Activated T-helper 1 cell treated with anti-CD3 and anti-CD28 coated beads, Interleukin-12 subunit alpha, Interleukin-12 subunit beta, Interleukin-2, Interleukin-4 antibody, amounts not matched to agents 30 ng/mL and 10 ng/mL and 1 ng/mL, durations not matched to agents 14 hours and 24 hours and 36 hours (primary cell): ENCODE results near the gene E2F3. TPM values are rescaled to one million over a fixed set of nuclear protein-coding genes. Genes with fewer than 3 reads are reported as not detected.
A peak's percentile ranks its signal among the peaks of the same experiment; 100 is the strongest.

Experiments used
- DNase-seq: peaks from one replicate; pipeline ENCODE4 v3.0.0; 2021; ENCODE audit warnings: low spot score
- H3K27ac Mint-ChIP-seq: one replicate; pipeline ENCODE4 v1.8.0; 2021; ENCODE audit warnings: mild to moderate bottlenecking, mixed read lengths
- H3K27me3 Mint-ChIP-seq: one replicate; pipeline ENCODE4 v1.8.0; 2022; ENCODE audit warnings: mild to moderate bottlenecking, moderate library complexity, mixed read lengths; ENCODE audit not compliant: insufficient read depth
- H3K36me3 Mint-ChIP-seq: one replicate; pipeline ENCODE4 v1.8.0; 2021; ENCODE audit warnings: low read depth, mixed read lengths
- H3K4me1 Mint-ChIP-seq: one replicate; pipeline ENCODE4 v1.8.0; 2021; ENCODE audit warnings: low read depth, mixed read lengths
- H3K4me3 Mint-ChIP-seq: one replicate; pipeline ENCODE4 v1.8.0; 2021; ENCODE audit warnings: mild to moderate bottlenecking, moderate library complexity, mixed read lengths
- H3K9me3 Mint-ChIP-seq: one replicate; pipeline ENCODE4 v1.8.0; 2021; ENCODE audit warnings: mixed read lengths
- intact Hi-C: fragments of 100-400 bp; cut with micrococcal nuclease; formaldehyde crosslinking; loops from one replicate; pipeline ENCODE4 v1.15.1; 2024
- total RNA-seq: library from RNA; stranded (reverse); gene quantifications from 2 replicates; pipeline ENCODE4 v1.2.3, GENCODE V29; 2022

Gene E2F3
- total RNA-seq, 1 donor from 2014 or later, result 30.5 TPM

GRCh38 chr6:20444786-20445271 is 43.1 kb downstream of the E2F3 start:
- intact Hi-C loops, result loop anchor here (5.0 kb wide), 1 partner anchor 38 kb away; no protein-coding TSS in a partner anchor
- Mint-ChIP-seq H3K36me3 (peaks cover 22% of the 10 kb centered on the region), H3K4me3 (no peak overlapping the region), H3K27ac (peak overlapping the region; percentile 72), H3K27me3 (no peaks in the 10 kb centered on the region), H3K9me3 (no peaks in the 10 kb centered on the region), H3K4me1 (peaks cover 27% of the 10 kb centered on the region)
- no peak for DNase-seq

- no peak overlapping the region for H3K4me3 Mint-ChIP-seq
- DNase-seq, result no peak
- no peaks in the 10 kb centered on the region for H3K9me3 Mint-ChIP-seq
- peak overlapping the region; percentile 36 for H3K27ac Mint-ChIP-seq
- peaks cover 43% of the 10 kb centered on the region for H3K4me1 Mint-ChIP-seq
- H3K27me3 Mint-ChIP-seq, result no peaks in the 10 kb centered on the region
- H3K36me3 Mint-ChIP-seq, result peaks cover 26% of the 10 kb centered on the region
- intact Hi-C loops, result no loop called here
Observed at GRCh38 chr6:20447157-20447556, 45.5 kb downstream of the E2F3 start.

DNA sequence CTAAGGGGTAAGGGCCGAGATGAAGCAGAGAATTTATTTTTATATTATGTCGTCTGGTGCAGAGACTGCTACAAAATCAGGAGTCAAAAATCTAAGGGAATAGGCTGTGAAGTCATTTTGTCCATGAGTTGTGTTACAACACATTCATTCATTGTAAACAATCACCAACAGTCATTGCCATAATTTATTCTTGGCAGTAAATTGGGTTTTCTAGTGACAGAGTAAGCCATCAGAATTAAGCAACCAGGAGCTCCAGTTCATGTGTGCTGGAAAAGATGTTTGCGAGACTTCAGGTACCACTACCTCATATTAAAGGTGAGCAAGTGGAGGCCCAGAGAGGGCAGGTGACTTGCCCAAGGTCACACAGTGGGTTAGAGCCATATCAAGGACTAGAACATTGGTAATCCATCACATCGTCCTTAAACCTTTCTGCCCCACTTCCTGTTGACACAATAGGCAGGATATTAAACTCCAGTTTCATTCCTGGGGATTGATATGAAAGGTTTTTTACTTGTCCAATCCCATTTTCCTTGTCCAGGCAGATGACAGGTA is 46.0 kb downstream of the E2F3 start:
- Mint-ChIP-seq H3K36me3 (peaks cover 26% of the 10 kb centered on the region), H3K4me3 (no peak overlapping the region), H3K9me3 (no peaks in the 10 kb centered on the region), H3K27ac (no peak overlapping the region), H3K4me1 (peaks cover 43% of the 10 kb centered on the region), H3K27me3 (no peaks in the 10 kb centered on the region)
- no peak for DNase-seq
- intact Hi-C loops, result no loop called here

- H3K36me3 Mint-ChIP-seq, result peaks cover 27% of the 10 kb centered on the region
- peaks cover 52% of the 10 kb centered on the region for H3K4me1 Mint-ChIP-seq
- intact Hi-C loops, result no loop called here
- H3K9me3 Mint-ChIP-seq, result no peaks in the 10 kb centered on the region
- no peak overlapping the region for H3K27ac Mint-ChIP-seq
- DNase-seq, result no peak
- no peaks in the 10 kb centered on the region for H3K27me3 Mint-ChIP-seq
- no peak overlapping the region for H3K4me3 Mint-ChIP-seq
Observed at GRCh38 chr6:20448828-20449227, 47.1 kb downstream of the E2F3 start.

- Mint-ChIP-seq H3K4me3 (no peak overlapping the region), H3K9me3 (no peaks in the 10 kb centered on the region), H3K27me3 (no peaks in the 10 kb centered on the region), H3K36me3 (peaks cover 22% of the 10 kb centered on the region), H3K4me1 (peaks cover 50% of the 10 kb centered on the region), H3K27ac (no peak overlapping the region)
- DNase-seq, result no peak
- intact Hi-C loops, result no loop called here
Observed at GRCh38 chr6:20454204-20454824, 52.6 kb downstream of the E2F3 start.

- Mint-ChIP-seq H3K9me3 (peaks cover 5% of the 10 kb centered on the region), H3K27ac (peak overlapping the region; percentile 13)
Observed at GRCh38 chr6:20455251-20455940, 53.7 kb downstream of the E2F3 start.

GRCh38 chr6:20458027-20458894 is 56.6 kb downstream of the E2F3 start:
- DNase-seq, result no peak
- H3K27ac Mint-ChIP-seq, result no peak overlapping the region

More at GRCh38 chr6:20455251-20455940, 53.7 kb downstream of the E2F3 start:
- Mint-ChIP-seq H3K36me3 (peaks cover 24% of the 10 kb centered on the region), H3K4me3 (no peak overlapping the region), H3K4me1 (peaks cover 49% of the 10 kb centered on the region), H3K27me3 (no peaks in the 10 kb centered on the region)
- DNase-seq, result no peak
- intact Hi-C loops, result no loop called here

DNA sequence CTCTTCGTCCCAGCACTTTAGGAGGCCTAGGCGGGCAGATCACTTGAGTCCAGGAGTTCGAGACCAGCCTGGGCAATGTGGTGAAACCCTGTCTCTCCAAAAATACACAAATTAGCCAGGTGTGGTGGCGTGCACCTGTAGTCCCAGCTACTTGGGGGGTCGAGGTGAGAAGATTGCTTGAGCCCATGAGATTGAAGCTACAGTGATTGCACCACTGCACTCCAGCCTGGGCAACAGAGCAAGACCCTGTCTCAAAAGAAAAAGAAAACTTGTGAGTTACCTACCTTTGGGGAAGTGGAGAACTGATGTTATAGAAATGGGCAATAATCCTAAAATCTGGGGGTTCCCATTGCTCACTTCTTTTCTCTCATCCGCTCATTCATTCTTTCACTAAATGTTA is 58.0 kb downstream of the E2F3 start:
- peaks cover 24% of the 10 kb centered on the region for H3K4me1 Mint-ChIP-seq
- no peak for DNase-seq
- peaks cover 28% of the 10 kb centered on the region for H3K36me3 Mint-ChIP-seq
- H3K27me3 Mint-ChIP-seq, result no peaks in the 10 kb centered on the region
- peaks cover 5% of the 10 kb centered on the region for H3K9me3 Mint-ChIP-seq
- no peak overlapping the region for H3K4me3 Mint-ChIP-seq
- H3K27ac Mint-ChIP-seq, result no peak overlapping the region
- intact Hi-C loops, result no loop called here

More at GRCh38 chr6:20458027-20458894, 56.6 kb downstream of the E2F3 start:
- H3K27me3 Mint-ChIP-seq, result no peaks in the 10 kb centered on the region
- H3K9me3 Mint-ChIP-seq, result peaks cover 5% of the 10 kb centered on the region
- H3K4me1 Mint-ChIP-seq, result peaks cover 28% of the 10 kb centered on the region
- intact Hi-C loops, result no loop called here
- H3K36me3 Mint-ChIP-seq, result peaks cover 23% of the 10 kb centered on the region
- no peak overlapping the region for H3K4me3 Mint-ChIP-seq

DNA sequence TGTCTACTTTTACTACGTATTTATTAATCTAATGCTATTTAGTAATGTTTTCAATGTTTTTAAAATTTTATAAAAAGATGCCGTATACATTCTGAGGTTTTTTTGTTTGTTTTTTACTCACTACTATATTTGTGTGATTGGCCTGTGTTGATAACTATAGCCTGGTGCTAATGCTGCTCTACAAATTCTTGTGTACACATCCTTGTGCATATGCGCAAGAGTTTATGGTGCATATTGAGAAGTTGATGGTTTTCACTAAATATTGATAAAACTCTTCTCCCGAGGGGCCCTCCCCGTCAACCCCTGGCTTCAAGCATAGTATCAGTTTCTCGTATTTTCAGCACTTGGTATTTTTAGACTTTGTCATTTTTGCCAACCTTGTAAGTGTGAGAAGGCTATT is 59.9 kb downstream of the E2F3 start:
- DNase-seq, result no peak
- no peak overlapping the region for H3K4me3 Mint-ChIP-seq
- H3K4me1 Mint-ChIP-seq, result peaks cover 13% of the 10 kb centered on the region
- H3K27ac Mint-ChIP-seq, result no peak overlapping the region
- peaks cover 34% of the 10 kb centered on the region for H3K36me3 Mint-ChIP-seq
- intact Hi-C loops, result no loop called here
- H3K9me3 Mint-ChIP-seq, result peaks cover 5% of the 10 kb centered on the region
- H3K27me3 Mint-ChIP-seq, result no peaks in the 10 kb centered on the region

DNA sequence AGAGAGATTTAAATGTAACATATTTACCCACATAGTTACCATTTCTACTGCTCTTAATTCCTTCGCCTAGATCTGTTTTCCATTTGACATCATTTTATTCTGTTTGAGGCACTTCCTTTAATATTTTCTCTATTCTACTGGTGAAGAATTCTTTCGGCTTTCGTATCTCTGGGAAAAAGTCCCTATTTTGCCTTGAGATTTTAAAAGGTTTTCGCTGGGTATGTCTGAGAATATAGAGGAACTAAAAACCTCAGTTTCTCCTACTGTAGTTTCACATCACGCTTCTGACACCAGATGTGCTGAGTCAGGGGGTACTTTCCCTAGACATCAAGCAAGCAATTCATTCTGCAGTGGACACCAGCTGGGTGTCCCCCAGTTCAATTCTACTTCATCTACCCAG is 61.7 kb downstream of the E2F3 start:
- Mint-ChIP-seq H3K36me3 (peaks cover 38% of the 10 kb centered on the region), H3K27ac (no peak overlapping the region)

GRCh38 chr6:20464041-20464440 is 62.4 kb downstream of the E2F3 start:
- intact Hi-C loops, result no loop called here
- no peaks in the 10 kb centered on the region for H3K27me3 Mint-ChIP-seq
- H3K4me1 Mint-ChIP-seq, result peaks cover 21% of the 10 kb centered on the region
- H3K9me3 Mint-ChIP-seq, result peaks cover 5% of the 10 kb centered on the region
- no peak overlapping the region for H3K27ac Mint-ChIP-seq
- H3K36me3 Mint-ChIP-seq, result peaks cover 38% of the 10 kb centered on the region
- H3K4me3 Mint-ChIP-seq, result no peak overlapping the region
- no peak for DNase-seq

More for the DNA sequence above, 61.7 kb downstream of the E2F3 start:
- Mint-ChIP-seq H3K4me3 (no peak overlapping the region), H3K9me3 (peaks cover 5% of the 10 kb centered on the region), H3K4me1 (peaks cover 21% of the 10 kb centered on the region), H3K27me3 (no peaks in the 10 kb centered on the region)
- DNase-seq, result no peak
- intact Hi-C loops, result no loop called here

- DNase-seq, result no peak
- H3K4me1 Mint-ChIP-seq, result peaks cover 23% of the 10 kb centered on the region
- H3K27me3 Mint-ChIP-seq, result no peaks in the 10 kb centered on the region
- intact Hi-C loops, result no loop called here
- H3K27ac Mint-ChIP-seq, result no peak overlapping the region
- H3K36me3 Mint-ChIP-seq, result peaks cover 38% of the 10 kb centered on the region
- H3K4me3 Mint-ChIP-seq, result no peak overlapping the region
- peaks cover 5% of the 10 kb centered on the region for H3K9me3 Mint-ChIP-seq
Observed at GRCh38 chr6:20464847-20465246, 63.2 kb downstream of the E2F3 start.
